GM12892 (cell line): Measurements from ENCODE around the gene ERCC4.
"Not testable (repeated sequence)": the region's sequence is repeated elsewhere in the genome, so short reads cannot be mapped to it uniquely, and the experiment has no call there.

Experiments
- POLR2A ChIP-seq: IDR thresholded peaks from 2 replicates; pipeline ENCODE4 v1.6.1; 2011; ENCODE audit warnings: low read depth, low read length, control low read depth
- POLR2AphosphoS5 ChIP-seq: IDR thresholded peaks from 2 replicates; pipeline ENCODE4 v1.6.1; 2011; ENCODE audit warnings: low read depth, low read length, control low read depth
- TAF1 ChIP-seq: IDR thresholded peaks from 2 replicates; pipeline ENCODE4 v1.6.1; 2011; ENCODE audit warnings: low read depth, mild to moderate bottlenecking, control low read depth, low read length, borderline replicate concordance

DNA sequence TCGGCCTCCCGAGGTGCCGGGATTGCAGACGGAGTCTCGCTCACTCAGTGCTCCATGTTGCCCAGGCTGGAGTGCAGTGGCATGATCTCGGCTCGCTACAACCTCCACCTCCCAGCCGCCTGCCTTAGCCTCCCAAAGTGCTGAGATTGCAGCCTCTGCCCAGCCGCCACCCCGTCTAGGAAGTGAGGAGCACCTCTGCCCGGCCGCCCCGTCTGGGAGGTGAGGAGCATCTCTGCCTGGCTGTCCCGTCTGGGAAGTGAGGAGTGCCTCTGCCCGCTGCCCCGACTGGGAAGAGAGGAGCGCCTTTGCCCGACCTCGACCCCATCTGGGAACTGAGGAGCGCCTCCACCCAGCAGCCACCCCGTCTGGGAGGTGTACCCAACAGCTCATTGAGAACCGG is 30.6 kb upstream of the ERCC4 start:
- not testable (repeated sequence) for TF ChIP-seq POLR2A, TAF1, POLR2AphosphoS5
